Muscle layer of colon (tissue), 2 donors: ENCODE data around the gene RDH16.
"Not testable (repeated sequence)": the region's sequence is repeated elsewhere in the genome, so short reads cannot be mapped to it uniquely, and the experiment has no call there.

Source experiments
- H3K27ac ChIP-seq: one replicate; pipeline ENCODE4 v1.7.0; 2013; ENCODE audit warnings: low read depth, mild to moderate bottlenecking, low read length, moderate library complexity
- H3K27me3 ChIP-seq, 2 donors: one replicate each; pipeline ENCODE4 v1.7.0; 2013; ENCODE audit warnings: low read length in 2 of 2, mild to moderate bottlenecking in 2 of 2; ENCODE audit not compliant: insufficient read depth in 2 of 2, control insufficient read depth in 1 of 2
- H3K36me3 ChIP-seq: one replicate; pipeline ENCODE4 v1.7.0; 2013; ENCODE audit warnings: mild to moderate bottlenecking, low read length; ENCODE audit not compliant: insufficient read depth
- H3K4me1 ChIP-seq: one replicate; pipeline ENCODE4 v1.7.0; 2013; ENCODE audit warnings: mild to moderate bottlenecking, low read length; ENCODE audit not compliant: insufficient read depth
- H3K4me3 ChIP-seq, 2 donors: one replicate each; pipeline ENCODE4 v1.7.0; 2013; ENCODE audit warnings: low read length in 2 of 2, low read depth in 1 of 2, mild to moderate bottlenecking in 1 of 2, moderate library complexity in 1 of 2
- H3K9ac ChIP-seq: one replicate; pipeline ENCODE4 v1.7.0; 2013; ENCODE audit warnings: low read length
- H3K9me3 ChIP-seq: one replicate; pipeline ENCODE4 v1.7.0; 2013; ENCODE audit warnings: mild to moderate bottlenecking, low read length
- donor health status: abdominal sarcoma.
- donor health status: Adenocarcinoma of cecum.

Gene RDH16

DNA sequence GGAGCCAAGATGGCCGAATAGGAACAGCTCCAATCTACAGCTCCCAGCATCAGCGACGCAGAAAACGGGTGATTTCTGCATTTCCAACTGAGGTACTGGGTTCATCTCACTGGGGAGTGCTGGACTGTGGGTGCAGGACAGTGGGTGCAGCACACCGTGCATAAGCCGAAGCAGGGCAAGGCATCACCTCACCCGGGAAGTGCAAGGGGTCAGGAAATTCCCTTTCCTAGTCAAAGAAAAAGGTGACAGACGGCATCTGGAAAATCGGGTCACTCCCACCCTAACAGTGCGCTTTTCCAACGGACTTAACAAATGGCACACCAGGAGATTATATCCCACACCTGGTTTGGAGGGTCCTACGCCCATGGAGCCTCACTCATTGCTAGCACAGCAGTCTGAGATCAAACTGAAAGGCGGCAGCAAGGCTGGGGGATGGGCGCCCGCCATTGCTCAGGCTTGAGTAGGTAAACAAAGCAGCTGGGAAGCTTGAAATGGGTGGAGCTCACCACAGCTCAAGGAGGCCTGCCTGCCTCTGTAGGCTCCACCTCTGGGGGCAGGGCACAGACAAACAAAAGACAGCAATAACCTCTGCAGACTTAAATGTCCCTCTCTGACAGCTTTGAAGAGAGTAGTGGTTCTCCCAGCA, 8.7 kb upstream of the RDH16 start:
- not testable (repeated sequence) for H3K27me3 ChIP-seq, H3K4me1 ChIP-seq, H3K36me3 ChIP-seq, H3K4me3 ChIP-seq, H3K9ac ChIP-seq, H3K9me3 ChIP-seq, H3K27ac ChIP-seq

- not testable (repeated sequence) for H3K9ac ChIP-seq, H3K9me3 ChIP-seq, H3K27ac ChIP-seq, H3K4me3 ChIP-seq, H3K27me3 ChIP-seq, H3K4me1 ChIP-seq, H3K36me3 ChIP-seq
These were observed 7.7 kb upstream of the RDH16 start for GRCh38 chr12:56965124-56965523.

GRCh38 chr12:56963557-56963956, 6.1 kb upstream of the RDH16 start:
- H3K36me3 ChIP-seq, H3K27me3 ChIP-seq, H3K4me3 ChIP-seq, H3K9me3 ChIP-seq, H3K27ac ChIP-seq, H3K4me1 ChIP-seq, H3K9ac ChIP-seq: not testable (repeated sequence)

GRCh38 chr12:56962247-56962646, 4.8 kb upstream of the RDH16 start:
- not testable (repeated sequence) for H3K9me3 ChIP-seq

DNA sequence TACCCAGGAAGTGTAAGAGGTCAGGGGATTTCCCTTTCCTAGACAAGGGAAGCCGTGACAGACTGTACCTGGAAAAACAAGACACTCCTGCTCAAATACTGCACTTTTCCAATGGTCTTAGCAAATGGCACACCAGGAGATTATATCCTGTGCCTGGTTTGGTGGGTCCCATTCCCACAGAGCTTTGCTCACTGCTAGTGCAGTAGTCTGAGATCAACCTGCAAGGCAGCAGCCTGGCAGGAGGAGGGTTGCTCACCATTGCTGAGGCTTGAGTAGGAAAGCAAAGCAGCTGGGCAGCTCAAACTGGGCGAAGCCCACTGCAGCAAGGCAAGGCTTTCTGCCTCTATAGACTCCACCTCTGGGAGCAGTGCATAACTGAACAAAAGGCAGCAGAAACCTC, 1.0 kb upstream of the RDH16 start:
- H3K27me3 ChIP-seq = no peaks in the 10 kb centered on the region
- no peaks in the 10 kb centered on the region for H3K9me3 ChIP-seq
- H3K9ac ChIP-seq = no peak overlapping the region
- H3K4me3 ChIP-seq = no peak overlapping the region
- H3K4me1 ChIP-seq = no peaks in the 10 kb centered on the region
- no peak overlapping the region for H3K27ac ChIP-seq
- no peaks in the 10 kb centered on the region for H3K36me3 ChIP-seq

More at GRCh38 chr12:56962247-56962646, 4.8 kb upstream of the RDH16 start:
- H3K27me3 ChIP-seq, H3K4me1 ChIP-seq, H3K4me3 ChIP-seq, H3K27ac ChIP-seq, H3K9ac ChIP-seq, H3K36me3 ChIP-seq: not testable (repeated sequence)

- no peaks in the 10 kb centered on the region for H3K36me3 ChIP-seq
- no peaks in the 10 kb centered on the region for H3K9me3 ChIP-seq
- no peak overlapping the region for H3K9ac ChIP-seq
- no peak overlapping the region for H3K27ac ChIP-seq
- H3K4me1 ChIP-seq = no peaks in the 10 kb centered on the region
- H3K27me3 ChIP-seq = no peaks in the 10 kb centered on the region
- no peak overlapping the region for H3K4me3 ChIP-seq
These were observed 1.7 kb downstream of the RDH16 start for GRCh38 chr12:56955631-56956256.

GRCh38 chr12:56954958-56955355, 2.5 kb downstream of the RDH16 start:
- no peaks in the 10 kb centered on the region for H3K9me3 ChIP-seq
- no peak overlapping the region for H3K9ac ChIP-seq
- no peak overlapping the region for H3K4me3 ChIP-seq
- H3K4me1 ChIP-seq = no peaks in the 10 kb centered on the region
- no peaks in the 10 kb centered on the region for H3K36me3 ChIP-seq
- no peak overlapping the region for H3K27ac ChIP-seq
- no peaks in the 10 kb centered on the region for H3K27me3 ChIP-seq

DNA sequence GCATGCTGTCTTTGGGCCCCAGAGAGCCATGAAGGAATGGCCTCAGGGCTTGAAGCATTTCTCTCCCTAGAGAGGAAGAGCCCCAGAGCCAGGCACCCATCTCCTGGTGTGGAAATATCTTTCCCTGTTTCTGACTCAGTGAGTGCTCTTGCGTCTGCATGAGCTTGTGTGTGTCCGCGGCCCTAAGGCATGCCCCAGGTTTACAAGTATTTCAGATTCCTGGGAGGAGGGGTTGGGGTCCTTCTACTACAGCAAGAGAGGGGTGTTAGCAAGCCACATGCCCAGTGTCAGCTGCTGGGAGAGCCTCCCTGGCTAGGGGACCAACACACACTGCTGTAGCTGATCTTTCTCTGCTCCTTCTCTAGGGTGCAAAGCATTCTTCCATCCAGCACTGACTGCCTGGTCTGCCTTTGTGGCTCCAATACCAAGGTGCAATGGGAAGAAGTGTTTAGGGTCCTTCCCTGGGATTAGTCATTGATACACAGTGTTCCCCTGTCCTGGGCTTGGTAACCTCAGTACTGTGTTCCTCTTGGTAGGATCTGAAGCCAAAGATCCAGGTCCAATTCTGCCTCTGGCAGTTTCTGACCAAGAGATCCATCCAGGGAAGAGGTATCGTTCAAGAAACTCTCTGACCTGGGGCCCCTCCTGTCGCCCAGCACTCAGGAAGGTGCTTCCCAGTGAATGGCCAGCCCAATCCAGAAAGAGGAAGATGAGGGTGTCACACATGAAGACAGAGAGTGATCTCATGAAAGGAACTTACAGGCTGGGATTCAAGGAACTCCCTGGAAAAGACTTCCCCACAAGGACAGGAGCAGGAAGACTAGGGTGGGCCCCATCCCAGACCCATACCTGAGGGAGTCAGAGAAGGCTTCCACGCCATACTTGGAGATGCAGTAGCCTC, 3.1 kb downstream of the RDH16 start:
- no peak overlapping the region for H3K4me3 ChIP-seq
- no peak overlapping the region for H3K9ac ChIP-seq
- no peaks in the 10 kb centered on the region for H3K27me3 ChIP-seq
- no peaks in the 10 kb centered on the region for H3K9me3 ChIP-seq
- no peak overlapping the region for H3K27ac ChIP-seq
- H3K36me3 ChIP-seq = no peaks in the 10 kb centered on the region
- H3K4me1 ChIP-seq = no peaks in the 10 kb centered on the region

GRCh38 chr12:56953314-56953713, 4.1 kb downstream of the RDH16 start:
- no peak overlapping the region for H3K27ac ChIP-seq
- no peaks in the 10 kb centered on the region for H3K27me3 ChIP-seq
- no peak overlapping the region for H3K4me3 ChIP-seq
- no peak overlapping the region for H3K9ac ChIP-seq
- no peaks in the 10 kb centered on the region for H3K36me3 ChIP-seq
- H3K4me1 ChIP-seq = no peaks in the 10 kb centered on the region
- H3K9me3 ChIP-seq = no peaks in the 10 kb centered on the region

DNA sequence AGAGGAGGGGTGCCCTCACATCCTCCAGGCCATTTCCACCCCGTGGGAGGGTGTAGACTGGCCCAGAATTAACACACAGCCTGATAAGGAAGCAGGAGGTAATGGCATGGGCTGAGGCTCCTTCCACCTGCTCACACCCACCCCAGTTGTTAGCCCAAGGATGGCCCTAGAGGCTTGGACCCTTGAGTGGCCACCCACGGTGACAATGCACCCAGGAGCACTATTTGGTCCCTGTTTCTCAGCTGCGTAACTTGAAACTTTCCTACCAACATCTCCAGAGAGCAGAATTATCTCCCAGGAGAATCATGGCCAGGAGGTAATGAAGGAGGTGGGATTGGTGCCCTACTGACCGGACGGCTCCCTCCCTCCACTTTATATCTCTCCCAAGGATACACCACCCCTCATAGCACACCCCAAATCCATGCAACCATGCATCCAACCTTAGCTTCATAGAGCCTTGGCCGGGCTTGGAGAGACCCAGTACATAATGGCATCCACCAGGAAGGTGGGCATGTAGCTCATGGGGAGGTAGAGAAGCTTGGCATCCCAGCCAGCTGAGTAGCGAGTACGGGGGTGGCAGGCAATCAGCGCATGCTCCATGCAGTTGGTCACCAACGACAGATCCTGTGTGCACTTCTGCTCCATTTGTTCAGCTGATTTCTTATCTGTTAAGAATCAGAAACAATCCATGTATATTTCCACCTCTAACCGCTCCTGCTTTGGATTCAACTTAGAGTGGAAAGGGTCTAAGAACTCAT, 5.6 kb downstream of the RDH16 start:
- H3K27me3 ChIP-seq = no peaks in the 10 kb centered on the region
- no peaks in the 10 kb centered on the region for H3K36me3 ChIP-seq
- H3K27ac ChIP-seq = no peak overlapping the region
- H3K4me3 ChIP-seq = no peak overlapping the region
- no peak overlapping the region for H3K9ac ChIP-seq
- no peaks in the 10 kb centered on the region for H3K9me3 ChIP-seq
- H3K4me1 ChIP-seq = no peaks in the 10 kb centered on the region

GRCh38 chr12:56948881-56949280, 8.5 kb downstream of the RDH16 start:
- no peaks in the 10 kb centered on the region for H3K4me1 ChIP-seq
- H3K4me3 ChIP-seq = no peak overlapping the region
- no peak overlapping the region for H3K27ac ChIP-seq
- no peaks in the 10 kb centered on the region for H3K27me3 ChIP-seq
- no peaks in the 10 kb centered on the region for H3K36me3 ChIP-seq
- no peak overlapping the region for H3K9ac ChIP-seq
- H3K9me3 ChIP-seq = no peaks in the 10 kb centered on the region
